B cell (primary cell): Measurements from ENCODE around the gene FAM227A. TPM values are rescaled to one million over a fixed set of nuclear protein-coding genes. Genes with fewer than 3 reads are reported as not detected.

Experiments
- ATAC-seq: fragments of 200-7000 bp; cut with Tn5 transposase; one replicate; pipeline ENCODE4 v1.10.0; 2021; ENCODE audit warnings: low read depth, mild to moderate bottlenecking, moderate number of reproducible peaks, moderate library complexity
- CTCF ChIA-PET: fragments of 350-600 bp; sonication (Branson Sonifier 250); formaldehyde crosslinking; loops from one replicate; lab custom pipeline; 2021; ENCODE audit warnings: antibody characterized with exemption, inconsistent platforms; lab: Charles Lee
- POLR2A ChIA-PET: fragments of 350-600 bp; sonication (Branson Sonifier 250); formaldehyde crosslinking; loops from one replicate; lab custom pipeline; 2021; ENCODE audit warnings: antibody characterized with exemption; lab: Charles Lee
- DNase-seq: peaks from one replicate; pipeline ENCODE4 v3.0.0; 2013
- H2AFZ ChIP-seq: 2 replicates; pipeline ENCODE4 v1.6.1; 2012; ENCODE audit warnings: mild to moderate bottlenecking, low read depth, low read length; ENCODE audit not compliant: insufficient read depth, poor library complexity, severe bottlenecking
- H3K27ac ChIP-seq, 2 donors: 1 replicate in 1 of 2; 2 replicates in 1 of 2; pipeline ENCODE4 v1.5.1; 2012 to 2013; ENCODE audit warnings: low read length in 2 of 2, mild to moderate bottlenecking in 2 of 2, moderate library complexity in 1 of 2
- H3K27me3 ChIP-seq, 4 experiments: fragments of 200-600 bp in 1 of 4; sonication (generic) in 1 of 4; replicated peaks in 1 of 4; 1 replicate in 2 of 4; 2 replicates in 2 of 4; pipeline versions ENCODE4 v1.6.1 to v1.7.0; 2013 to 2016; ENCODE audit warnings: low read length in 3 of 4, mild to moderate bottlenecking in 2 of 4, mixed read lengths in 1 of 4, moderate library complexity in 1 of 4; ENCODE audit not compliant: insufficient read depth in 4 of 4, control insufficient read depth in 3 of 4; ENCODE audit errors: control extremely low read depth in 1 of 4
- H3K36me3 ChIP-seq, 2 experiments: replicated peaks in 1 of 2; 1 replicate in 1 of 2; 2 replicates in 1 of 2; pipeline versions ENCODE4 v1.6.1 to v1.7.1; 2013; ENCODE audit warnings: low read length in 1 of 2; ENCODE audit not compliant: insufficient read depth in 2 of 2, control insufficient read depth in 1 of 2; ENCODE audit errors: control extremely low read depth in 1 of 2, extremely low read depth in 1 of 2
- H3K4me1 ChIP-seq, 2 donors: fragments of 200-600 bp in 1 of 2; sonication (generic) in 1 of 2; 1 replicate in 1 of 2; 2 replicates in 1 of 2; pipeline versions ENCODE4 v1.5.1 to v1.6.1; 2013 to 2017; ENCODE audit warnings: low read length in 2 of 2; ENCODE audit not compliant: control insufficient read depth in 2 of 2, insufficient read depth in 2 of 2
- H3K4me2 ChIP-seq: replicated peaks from 2 replicates; pipeline ENCODE3; 2012; ENCODE audit warnings: mild to moderate bottlenecking, low read depth, low read length; ENCODE audit not compliant: poor library complexity, severe bottlenecking
- H3K4me3 ChIP-seq, 5 experiments: fragments of 200-600 bp in 1 of 5; sonication (generic) in 1 of 5; 1 replicate in 3 of 5; 2 replicates in 2 of 5; pipeline versions ENCODE4 v1.5.1 to v1.7.0; 2011 to 2016; ENCODE audit warnings: low read length in 4 of 5, mild to moderate bottlenecking in 4 of 5, low read depth in 2 of 5, control low read depth in 1 of 5, moderate library complexity in 1 of 5; ENCODE audit not compliant: insufficient read depth in 1 of 5; ENCODE audit errors: control extremely low read depth in 1 of 5, extremely low read depth in 1 of 5
- H3K79me2 ChIP-seq: fragments of 200-600 bp; sonication (generic); one replicate; pipeline ENCODE4 v1.6.0; 2016; ENCODE audit warnings: low read length; ENCODE audit not compliant: control insufficient read depth, insufficient read depth
- H3K9ac ChIP-seq: fragments of 200-600 bp; sonication (generic); 2 replicates; pipeline ENCODE4 v1.6.1; 2017; ENCODE audit warnings: mild to moderate bottlenecking, low read length, moderate library complexity
- H3K9me3 ChIP-seq, 3 donors: one replicate each; pipeline versions ENCODE4 v1.6.1 to v1.7.1; 2013; ENCODE audit warnings: low read length in 2 of 3; ENCODE audit not compliant: control insufficient read depth in 2 of 3, insufficient read depth in 1 of 3; ENCODE audit errors: control extremely low read depth in 1 of 3
- H4K20me1 ChIP-seq: 2 replicates; pipeline ENCODE4 v1.6.0; 2012; ENCODE audit warnings: mild to moderate bottlenecking, low read length; ENCODE audit not compliant: insufficient read depth, control insufficient read depth, poor library complexity, severe bottlenecking
- H3K27ac Mint-ChIP-seq: one replicate; pipeline ENCODE4 v1.8.0; 2021; ENCODE audit warnings: mixed read lengths
- H3K27me3 Mint-ChIP-seq: one replicate; pipeline ENCODE4 v1.8.0; 2021; ENCODE audit warnings: mixed read lengths
- H3K4me1 Mint-ChIP-seq: one replicate; pipeline ENCODE4 v1.8.0; 2021; ENCODE audit warnings: mixed read lengths
- H3K4me3 Mint-ChIP-seq: one replicate; pipeline ENCODE4 v1.8.0; 2021; ENCODE audit warnings: mixed read lengths
- H3K9me3 Mint-ChIP-seq: one replicate; pipeline ENCODE4 v1.8.0; 2022; ENCODE audit warnings: mixed read lengths; ENCODE audit not compliant: insufficient read depth
- EZH2 ChIP-seq: IDR thresholded peaks from 2 replicates; pipeline ENCODE4 v1.6.1; 2012; ENCODE audit warnings: borderline replicate concordance, low read depth, mild to moderate bottlenecking, moderate library complexity, low read length; ENCODE audit not compliant: insufficient read depth, poor library complexity, severe bottlenecking
- WGBS: methylation state at CpG from one replicate; pipeline ENCODE4 v1.1.5; 2013; ENCODE audit warnings: missing lambda C conversion rate; ENCODE audit not compliant: insufficient coverage; 5-methylcytosine and 5-hydroxymethylcytosine counted together
- intact Hi-C: fragments of 100-400 bp; cut with micrococcal nuclease; formaldehyde crosslinking; loops from one replicate; pipeline ENCODE4 v1.10.0; 2022
- polyA plus RNA-seq: library from polyadenylated mRNA; depleted of rRNA; stranded (reverse); fragments of >200 nt; gene quantifications from 2 replicates; pipeline ENCODE4 v1.2.3, GENCODE V29; 2012
- total RNA-seq, 2 donors: library from RNA; stranded (reverse); fragments of 120-200 nt in 1 of 2; gene quantifications; 1 replicate in 1 of 2; 2 replicates in 1 of 2; pipeline versions ENCODE4 v1.2.3 to v1.2.4, GENCODE V29; 2013 to 2022
- TF ChIP-seq, protein P1 (sequence below): fragments of 200-600 bp; IDR thresholded peaks from one replicate; pipeline ENCODE4 v1.8.0; 2022; ENCODE audit warnings: antibody characterized with exemption, mild to moderate bottlenecking

FAM227A gene
- total and polyA plus RNA-seq, 2 donors (not counting 1 experiment from before 2014, with no cell fraction given), result 0.04 to 0.57 TPM

DNA sequence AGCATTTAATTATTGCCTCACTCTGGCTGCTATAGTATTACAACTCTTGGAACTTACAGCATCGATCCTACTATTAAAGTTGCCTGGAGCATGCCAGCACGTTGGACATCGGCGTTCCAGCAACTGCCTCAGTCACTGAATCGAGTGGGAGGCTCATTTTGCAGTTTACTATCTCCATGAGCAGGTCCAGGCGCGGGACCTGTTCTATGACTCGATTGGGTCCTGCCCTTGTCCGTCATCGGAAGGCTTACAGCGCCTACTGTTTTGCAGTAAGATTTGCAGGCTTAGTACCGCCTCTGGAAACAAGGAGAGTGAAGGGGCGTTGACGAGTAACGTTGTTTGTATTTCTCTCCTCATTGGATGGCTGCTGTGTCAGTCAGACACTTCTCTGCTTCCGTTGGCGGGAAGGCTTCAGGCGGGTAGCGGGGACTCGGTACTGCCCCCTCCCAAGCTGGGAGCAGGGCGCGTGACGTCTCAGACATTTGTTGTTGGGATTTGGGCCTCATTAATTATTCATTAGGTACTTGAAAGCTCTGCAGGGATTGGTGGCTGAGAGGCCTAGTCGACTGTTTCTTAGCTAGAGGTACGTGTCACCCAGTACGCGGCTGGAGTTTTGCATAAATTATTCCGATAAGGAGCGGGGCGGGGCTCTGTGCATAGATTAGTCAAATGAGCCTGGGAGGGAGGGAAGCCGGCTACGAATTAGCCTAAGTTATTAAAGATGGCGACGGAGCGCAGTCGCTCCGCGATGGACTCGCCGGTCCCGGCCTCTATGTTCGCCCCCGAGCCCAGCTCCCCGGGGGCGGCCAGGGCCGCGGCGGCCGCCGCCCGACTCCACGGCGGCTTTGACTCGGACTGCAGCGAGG is 49.3 kb upstream of the FAM227A start, which contains the start of gene GTPBP1:
GTPBP1 (plus strand) TSS at position 710 of the 866 bp plus-strand sequence; CDS start at position 722, 12 bp downstream.
- Histone ChIP-seq H3K4me2 (peak within 1 kb of the TSS; percentile 87), H3K9ac (peak within 1 kb of the TSS; percentile 90), H3K36me3 (peaks cover 0 to 11% of the 10 kb centered on the region in 2 experiments), H3K79me2 (peaks cover 59% of the 10 kb centered on the region), H3K9me3 (no peaks in the 10 kb centered on the region), H3K27me3 (no peaks in the 10 kb centered on the region), H3K27ac (peak within 1 kb of the TSS; percentile 83 to 91), H3K4me1 (peaks cover 51 to 54% of the 10 kb centered on the region in 2 donors), H3K4me3 (peak within 1 kb of the TSS; percentile 64 to 93 (median 88)), H4K20me1 (peaks cover 44% of the 10 kb centered on the region), H2AFZ (peak within 1 kb of the TSS; percentile 53)
- H3K9me3 Mint-ChIP-seq, result no peaks in the 10 kb centered on the region
- TF ChIP-seq, protein P1, sequence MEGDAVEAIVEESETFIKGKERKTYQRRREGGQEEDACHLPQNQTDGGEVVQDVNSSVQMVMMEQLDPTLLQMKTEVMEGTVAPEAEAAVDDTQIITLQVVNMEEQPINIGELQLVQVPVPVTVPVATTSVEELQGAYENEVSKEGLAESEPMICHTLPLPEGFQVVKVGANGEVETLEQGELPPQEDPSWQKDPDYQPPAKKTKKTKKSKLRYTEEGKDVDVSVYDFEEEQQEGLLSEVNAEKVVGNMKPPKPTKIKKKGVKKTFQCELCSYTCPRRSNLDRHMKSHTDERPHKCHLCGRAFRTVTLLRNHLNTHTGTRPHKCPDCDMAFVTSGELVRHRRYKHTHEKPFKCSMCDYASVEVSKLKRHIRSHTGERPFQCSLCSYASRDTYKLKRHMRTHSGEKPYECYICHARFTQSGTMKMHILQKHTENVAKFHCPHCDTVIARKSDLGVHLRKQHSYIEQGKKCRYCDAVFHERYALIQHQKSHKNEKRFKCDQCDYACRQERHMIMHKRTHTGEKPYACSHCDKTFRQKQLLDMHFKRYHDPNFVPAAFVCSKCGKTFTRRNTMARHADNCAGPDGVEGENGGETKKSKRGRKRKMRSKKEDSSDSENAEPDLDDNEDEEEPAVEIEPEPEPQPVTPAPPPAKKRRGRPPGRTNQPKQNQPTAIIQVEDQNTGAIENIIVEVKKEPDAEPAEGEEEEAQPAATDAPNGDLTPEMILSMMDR, result peak; percentile 26
- no peak for TF ChIP-seq EZH2
- WGBS, result under 1% methylated on average over 55 of the region's 55 CpGs
- peak within 1 kb of the TSS; percentile 94 for H3K4me3 Mint-ChIP-seq
- H3K27ac Mint-ChIP-seq, result peak within 1 kb of the TSS; percentile 98
- ATAC-seq (peak; percentile 75), DNase-seq (peak; percentile 100)
- H3K4me1 Mint-ChIP-seq, result peaks cover 65% of the 10 kb centered on the region
- H3K27me3 Mint-ChIP-seq, result no peaks in the 10 kb centered on the region
- POLR2A ChIA-PET, result interaction anchor here (0.7 to 1.5 kb wide), 5 partner anchors 24 to 524 kb away, joined by 3 to 5 read pairs (median 3); partner anchors contain the start of genes CBX6, PLA2G6 and TOMM22
- intact Hi-C loops, result loop anchor here (1.0 to 10.0 kb wide), 7 partner anchors 24 to 612 kb away; partner anchors contain the start of genes CBY1, DDX17, FAM227A and PLA2G6
- CTCF ChIA-PET, result interaction anchor here (0.6 to 6.6 kb wide), 5 partner anchors 19 to 68 kb away, joined by 3 to 35 read pairs (median 3); partner anchors contain the start of gene TOMM22
